Fibroblast of skin of right quadriceps (primary cell): Measurements from ENCODE around the gene NACC2.
"Not testable (repeated sequence)": the region's sequence is repeated elsewhere in the genome, so short reads cannot be mapped to it uniquely, and the experiment has no call there.

Source experiments
- DNase-seq: peaks from one replicate; pipeline ENCODE4 v3.0.0-alpha.2; 2013

Gene NACC2

DNA sequence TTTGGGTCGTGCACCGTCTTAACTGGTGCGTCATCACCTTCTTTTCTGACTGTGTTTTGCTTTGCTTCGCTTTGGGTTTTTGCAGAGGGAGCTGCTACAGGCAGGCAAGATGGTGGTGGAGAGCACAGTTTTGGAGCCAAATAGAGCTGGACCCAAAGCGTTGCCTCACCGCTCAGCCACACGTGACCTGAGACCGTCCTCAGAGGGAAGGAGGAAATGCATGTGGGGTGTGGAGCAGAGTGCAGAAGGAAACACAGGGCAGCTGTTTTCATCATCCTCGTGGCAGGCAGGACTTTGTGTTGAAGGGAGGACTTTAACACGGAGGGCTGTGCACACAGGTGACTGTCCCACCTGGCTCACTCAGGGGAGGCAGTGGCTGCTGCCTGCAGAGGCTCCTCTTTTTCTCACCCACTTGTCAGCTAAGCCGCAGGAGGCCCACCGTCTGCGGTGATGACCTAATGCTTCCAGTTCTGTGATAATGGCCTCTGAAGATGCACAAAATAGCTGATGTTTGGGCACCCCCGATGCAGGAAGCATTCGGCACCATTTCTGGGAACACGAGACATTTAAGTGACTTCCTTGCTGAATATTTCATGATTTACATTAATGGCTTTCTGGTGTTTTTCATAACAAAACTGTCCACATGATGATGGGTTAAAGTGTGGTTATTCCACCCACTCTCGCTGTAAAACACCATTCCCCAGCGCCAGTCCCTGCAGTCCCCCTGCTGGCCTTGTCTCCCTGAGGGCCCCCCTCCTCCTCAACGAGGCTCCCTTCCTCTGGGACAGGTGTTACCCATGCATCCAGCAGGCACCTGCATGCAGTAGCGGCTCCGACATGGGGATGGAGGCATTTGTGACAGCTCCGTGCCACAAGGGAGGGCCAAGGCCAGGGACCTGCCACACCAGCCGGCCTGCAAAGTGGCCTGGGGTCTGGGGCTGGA is 121.5 kb downstream of the NACC2 start:
- no peak for DNase-seq

GRCh38 chr9:135971892-135972291 is 123.2 kb downstream of the NACC2 start:
- no peak for DNase-seq

- peak; percentile 76 for DNase-seq
These were observed 123.8 kb downstream of the NACC2 start for GRCh38 chr9:135971111-135971766.

DNA sequence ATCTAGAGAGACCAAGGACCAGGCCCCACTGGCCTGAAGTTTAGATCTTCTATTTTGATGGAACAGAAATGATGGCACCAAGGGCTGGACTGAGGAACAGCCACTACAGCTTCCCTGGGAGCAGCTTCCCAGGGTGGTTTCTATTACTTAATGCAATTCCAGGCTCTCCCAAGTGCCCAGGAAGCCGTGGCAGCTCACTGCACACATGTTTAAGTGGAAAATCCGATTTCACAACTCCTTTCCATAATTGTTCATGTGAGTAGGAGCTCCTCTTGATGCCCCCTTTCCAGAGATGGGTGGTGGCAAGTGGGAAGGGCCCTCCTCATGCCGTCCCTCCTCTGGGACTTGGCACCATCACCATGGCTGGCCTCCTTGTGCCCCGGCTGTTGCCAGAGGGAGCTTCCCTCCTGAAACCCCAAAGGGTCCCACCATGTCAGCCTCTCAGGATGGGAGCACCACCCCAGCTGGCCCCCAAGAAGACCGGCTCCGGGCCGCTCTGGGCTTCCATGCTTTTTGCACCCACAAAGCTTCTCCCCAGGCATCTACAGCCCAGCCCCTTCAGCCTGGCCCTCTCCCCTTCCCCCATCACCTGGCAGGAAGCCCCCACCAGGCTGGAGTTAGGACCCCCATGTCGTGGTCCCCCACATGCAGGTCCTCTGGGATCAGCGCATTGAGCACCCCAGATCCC is 124.8 kb downstream of the NACC2 start:
- DNase-seq, result no peak

DNA sequence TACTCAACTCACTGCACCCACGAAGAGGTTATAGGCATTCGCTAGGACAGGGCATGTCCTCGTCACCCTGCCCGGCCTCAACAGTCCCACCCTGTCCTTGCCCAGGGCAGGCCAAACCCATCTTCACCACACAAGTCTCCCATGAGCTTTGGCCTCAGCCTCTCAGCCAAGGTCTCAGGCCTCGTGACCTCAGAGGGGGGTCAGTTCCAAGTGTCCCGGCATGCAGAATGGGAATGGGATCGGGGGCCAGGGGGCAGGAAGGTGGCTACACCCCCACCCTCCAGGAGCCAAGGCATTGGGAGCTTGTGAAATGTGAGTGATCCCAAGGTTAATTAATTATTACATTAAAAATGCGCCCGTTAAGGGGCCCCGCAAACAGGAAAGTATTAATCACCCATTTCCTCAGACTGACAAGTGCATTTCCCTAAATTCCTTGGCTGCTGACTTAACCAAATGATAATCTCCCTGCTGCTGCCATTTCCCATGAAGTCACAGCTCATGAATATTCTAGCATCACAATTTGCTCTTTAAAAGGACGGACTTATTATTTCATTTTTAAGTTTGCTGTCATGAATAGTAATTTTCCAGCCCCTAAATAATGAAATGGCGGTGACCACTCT is 125.9 kb downstream of the NACC2 start:
- peak; percentile 37 for DNase-seq

DNA sequence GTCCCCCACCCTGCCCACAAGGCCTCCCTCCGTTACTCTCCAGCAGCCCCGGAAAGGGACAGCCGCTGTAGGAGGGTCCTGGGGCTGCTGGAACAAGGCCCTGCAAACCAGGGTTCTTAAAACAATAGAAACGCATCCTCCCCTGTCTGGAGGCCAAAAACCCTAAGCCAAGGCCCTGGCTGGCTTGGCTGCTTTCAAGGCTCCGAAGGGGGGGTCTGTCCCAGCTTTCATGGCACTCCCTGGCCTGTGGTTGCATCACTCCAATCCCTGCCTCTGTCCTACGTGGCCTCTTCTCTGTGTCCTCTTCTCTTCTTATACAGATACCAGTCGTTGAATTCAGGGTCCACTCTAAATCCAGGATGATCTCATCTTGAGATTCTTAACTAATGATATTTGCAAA is 126.5 kb downstream of the NACC2 start:
- DNase-seq, result no peak

- DNase-seq, result peak; percentile 26
These were observed 127.0 kb downstream of the NACC2 start for GRCh38 chr9:135968083-135968476.

GRCh38 chr9:135966916-135967260 is 128.2 kb downstream of the NACC2 start:
- DNase-seq, result not testable (repeated sequence)

GRCh38 chr9:135965124-135965756 is 129.8 kb downstream of the NACC2 start:
- no peak for DNase-seq

GRCh38 chr9:135963938-135964337 is 131.2 kb downstream of the NACC2 start:
- no peak for DNase-seq

DNA sequence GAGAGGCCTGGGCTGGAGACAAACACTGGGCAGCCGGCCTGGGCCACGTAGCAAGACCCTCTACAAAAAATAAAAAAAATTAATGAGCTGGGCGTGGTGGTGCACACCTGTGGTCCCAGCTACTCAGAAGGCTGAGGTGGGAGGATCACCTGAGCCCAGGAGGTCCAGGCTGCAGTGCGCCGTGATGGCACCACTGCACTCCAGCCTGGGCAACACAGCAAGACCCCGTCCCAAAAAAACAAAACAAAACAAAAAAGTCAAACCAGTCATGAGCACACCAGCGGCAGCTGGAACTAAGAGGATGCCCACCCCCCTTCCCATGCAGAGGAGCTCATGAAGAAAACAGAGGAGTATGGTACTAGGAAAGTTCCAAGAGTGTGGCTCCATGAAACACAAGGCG is 131.8 kb downstream of the NACC2 start:
- DNase-seq, result no peak

DNA sequence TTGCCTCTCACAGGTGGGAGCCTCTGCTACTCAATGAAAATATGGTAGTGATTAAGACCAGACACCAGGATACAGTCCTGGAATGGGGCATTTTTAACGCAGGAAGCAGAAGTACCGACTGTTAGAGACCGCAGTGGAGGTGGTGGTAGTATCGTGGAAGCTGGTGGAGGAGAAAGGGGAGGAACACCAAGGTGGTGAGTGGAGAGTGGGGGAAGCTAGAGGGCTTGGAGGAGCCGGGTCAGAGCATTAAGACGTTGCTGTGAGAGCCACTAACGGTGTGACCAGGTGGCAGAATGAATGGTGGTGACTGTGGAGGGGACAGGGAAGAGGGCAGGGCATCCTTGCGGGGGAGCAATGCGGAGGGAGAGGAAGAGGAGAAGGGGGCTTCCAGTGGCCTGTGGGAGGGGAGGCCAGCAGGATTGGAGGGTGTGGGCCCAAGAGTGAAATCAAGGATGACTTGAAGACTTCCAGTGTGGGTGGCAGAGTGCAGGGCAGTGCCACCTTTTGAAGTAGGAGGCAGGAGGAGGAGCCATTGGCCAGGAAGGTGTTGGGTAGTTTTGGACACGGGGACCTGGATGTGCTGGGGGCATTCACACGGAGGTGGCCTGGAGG is 132.3 kb downstream of the NACC2 start:
- no peak for DNase-seq

DNA sequence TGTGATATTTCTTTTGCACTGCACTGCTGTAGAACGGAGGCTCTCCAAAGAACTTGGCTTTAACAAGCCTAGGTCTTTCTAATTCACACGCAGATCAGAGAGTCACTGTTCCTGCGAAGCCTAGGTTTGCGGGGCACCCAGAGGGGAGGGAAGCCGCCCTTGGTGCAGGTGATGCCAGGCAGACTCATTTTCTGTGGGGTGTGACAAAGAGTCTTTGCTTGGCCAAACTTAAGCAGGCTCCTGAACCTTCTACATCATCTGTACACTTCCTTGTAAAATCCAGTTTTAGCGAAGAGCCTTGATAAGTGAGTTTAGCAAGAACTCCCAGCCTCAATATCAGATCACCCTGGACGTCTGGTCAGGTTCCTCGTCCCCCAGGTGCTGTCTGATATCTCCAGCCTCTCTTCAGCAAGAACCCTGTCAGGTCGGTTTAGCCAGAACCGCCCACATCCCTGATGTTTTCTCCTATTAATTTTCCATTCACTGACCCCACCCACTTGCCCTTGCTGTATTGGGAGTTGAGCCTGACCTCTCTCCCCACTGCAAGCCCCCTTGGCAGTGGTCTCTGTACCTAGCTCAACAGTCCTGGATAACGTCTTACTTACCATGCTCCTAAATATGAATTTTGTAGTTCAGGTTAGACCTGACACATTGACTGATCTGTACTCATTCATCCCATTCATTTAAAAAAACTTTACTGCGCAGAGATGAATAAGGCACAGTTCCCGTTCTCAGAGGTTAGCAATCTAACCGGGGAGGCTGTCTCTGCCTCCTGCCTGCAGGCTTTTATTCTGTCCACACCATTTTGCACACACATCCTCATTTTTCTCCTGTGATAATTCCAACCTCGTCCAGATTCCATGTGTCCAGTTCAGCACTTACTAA is 133.0 kb downstream of the NACC2 start:
- no peak for DNase-seq

DNA sequence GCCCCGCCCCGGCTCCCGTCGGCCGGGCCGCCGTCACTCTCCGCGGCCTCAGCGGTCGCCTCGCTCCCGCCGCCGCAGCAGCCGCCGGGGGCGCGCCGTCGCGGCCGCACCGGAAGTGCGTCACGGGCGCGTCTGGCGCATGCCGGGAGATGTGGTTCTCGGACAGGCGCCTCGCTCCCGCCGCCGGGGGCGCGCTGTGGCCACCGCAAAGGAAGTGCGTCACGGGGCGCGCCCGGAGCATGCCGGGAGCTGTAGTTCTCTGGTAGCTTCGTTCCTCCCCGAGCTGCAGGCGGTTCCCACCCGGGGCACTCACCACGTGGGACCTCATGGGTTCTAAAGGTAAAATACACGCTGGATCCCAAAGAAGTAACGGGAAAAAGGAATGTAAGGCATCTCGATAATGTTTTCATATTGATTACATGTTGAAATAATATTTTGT is 133.8 kb downstream of the NACC2 start, which contains the start of gene UBAC1:
Gene UBAC1, minus strand, starts transcription at position 97 of the 439 bp plus-strand sequence. CDS start 211 bp downstream, outside the sequence.
- peak; percentile 94 for DNase-seq

GRCh38 chr9:135960411-135961276 is 134.4 kb downstream of the NACC2 start:
- DNase-seq, result no peak

GRCh38 chr9:135959814-135960213 is 135.3 kb downstream of the NACC2 start:
- no peak for DNase-seq

DNA sequence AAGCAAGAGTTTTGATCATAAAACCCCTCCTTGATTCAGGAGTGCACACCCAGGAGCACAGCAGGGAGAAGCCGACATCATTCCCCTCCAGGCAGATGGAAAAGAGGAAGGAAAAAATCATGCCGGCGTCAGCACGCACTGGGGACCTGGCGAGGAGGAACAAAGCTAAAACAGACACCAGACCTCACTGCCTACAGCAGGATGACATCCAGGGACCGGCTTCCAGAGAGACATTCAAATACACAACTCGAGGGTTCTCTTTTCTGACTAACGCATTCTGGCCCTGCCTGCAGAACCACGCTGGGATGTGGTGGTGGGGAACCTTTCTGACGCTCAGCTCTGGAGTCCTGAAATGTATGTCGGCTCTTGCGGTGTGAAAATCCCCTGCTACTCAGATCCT is 136.6 kb downstream of the NACC2 start:
- DNase-seq, result no peak

DNA sequence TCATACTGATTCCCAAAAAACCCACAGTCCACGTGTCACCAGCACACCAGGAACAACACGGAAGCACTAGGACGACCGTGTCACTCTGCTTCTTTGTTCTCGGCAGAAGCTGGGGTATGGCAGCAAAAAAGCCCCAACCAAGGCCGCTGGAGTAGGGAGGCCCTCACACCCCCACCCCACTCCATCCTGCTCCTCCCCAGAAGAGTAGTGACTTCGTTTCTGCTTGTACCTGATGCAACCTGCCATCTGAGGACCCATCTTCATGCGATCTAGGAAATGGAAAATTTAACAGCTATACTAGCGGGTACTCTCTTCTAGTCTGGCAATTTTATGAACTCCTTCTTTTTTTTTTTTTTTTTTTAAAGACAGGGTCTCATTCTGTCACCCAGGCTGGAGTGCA is 137.7 kb downstream of the NACC2 start:
- DNase-seq, result no peak

DNA sequence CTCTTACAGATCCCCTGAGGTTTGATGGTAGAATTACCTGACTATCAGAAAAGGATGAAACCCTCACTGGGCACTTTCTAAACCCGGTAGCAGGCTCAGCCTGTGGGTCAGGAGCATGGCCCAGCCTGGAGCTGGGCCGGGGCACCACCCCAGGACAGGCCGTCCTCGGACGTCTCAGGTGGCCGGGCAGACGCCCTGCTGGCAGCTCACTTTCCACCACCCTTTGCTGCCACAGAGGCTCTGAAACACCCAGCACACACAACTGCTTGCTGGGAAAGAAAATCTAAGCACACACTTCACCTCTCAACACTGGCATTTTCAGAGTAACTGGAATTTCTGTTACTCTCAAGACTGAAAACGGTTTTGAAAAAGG is 138.3 kb downstream of the NACC2 start:
- DNase-seq, result no peak
